ENCODE data around the gene ENC1. TPM values are rescaled to one million over a fixed set of nuclear protein-coding genes. Genes with fewer than 3 reads are reported as not detected.

Gene ENC1
- total RNA-seq, 4 donors from 2014 or later, result 6.4 to 19.4 (median 13.0) TPM

- H3K27ac ChIP-seq, result no peak overlapping the region
- H3K9me3 ChIP-seq, result no peaks in the 10 kb centered on the region
- WGBS, result 94% methylated on average over 23 of the region's 23 CpGs
These were observed 24.0 kb downstream of the ENC1 start for GRCh38 chr5:74616236-74617146.

GRCh38 chr5:74613283-74613682, 27.2 kb downstream of the ENC1 start:
- Histone ChIP-seq H3K27me3 (no peaks in the 10 kb centered on the region), H3K9me3 (no peaks in the 10 kb centered on the region), H3K4me3 (no peak overlapping the region), H3K4me1 (no peaks in the 10 kb centered on the region), H3K27ac (no peak overlapping the region), H3K36me3 (no peaks in the 10 kb centered on the region)
- TF ChIP-seq POLR2AphosphoS5 (IDR thresholded peaks at IDR 0.05), result no peak
- TF ChIP-seq EP300 (IDR thresholded peaks at IDR 0.05), result no peak
- TF ChIP-seq CTCF (IDR thresholded peaks at IDR 0.05), result no peak
- no peak for TF ChIP-seq POLR2A (IDR thresholded peaks at IDR 0.05)
- no peak for DNase-seq (ENCODE audit: low spot score in 2 of 2)
- 95% methylated on average over 2 of the region's 2 CpGs for WGBS

More at GRCh38 chr5:74616236-74617146, 24.0 kb downstream of the ENC1 start:
- DNase-seq (ENCODE audit: low spot score in 2 of 2), result no peak
- Histone ChIP-seq H3K36me3 (no peaks in the 10 kb centered on the region), H3K27me3 (no peaks in the 10 kb centered on the region), H3K4me1 (no peaks in the 10 kb centered on the region), H3K4me3 (no peak overlapping the region)
- TF ChIP-seq CTCF (IDR thresholded peaks at IDR 0.05), result no peak
- no peak for TF ChIP-seq EP300 (IDR thresholded peaks at IDR 0.05)
- no peak for TF ChIP-seq POLR2A (IDR thresholded peaks at IDR 0.05)
- no peak for TF ChIP-seq POLR2AphosphoS5 (IDR thresholded peaks at IDR 0.05)

DNA sequence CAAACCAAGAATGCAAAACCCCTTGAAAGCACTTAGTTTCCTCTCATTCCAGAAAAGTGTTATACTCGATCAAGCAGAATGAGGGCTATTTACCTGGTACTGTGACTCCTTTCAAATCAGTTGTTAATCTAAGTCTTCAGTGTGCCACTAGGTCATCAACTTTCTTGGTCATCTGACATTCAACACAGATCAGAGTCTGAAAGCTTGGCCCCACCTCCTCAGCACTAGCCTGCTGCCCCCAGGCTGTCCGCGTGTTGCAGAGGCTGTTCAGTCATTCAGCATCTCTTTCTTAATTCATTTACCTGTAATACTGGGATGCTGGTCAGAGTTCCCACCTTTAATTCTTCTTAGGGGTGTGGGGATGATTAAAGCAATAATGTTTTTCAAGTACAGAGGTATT, 28.5 kb downstream of the ENC1 start:
- Histone ChIP-seq H3K4me1 (no peaks in the 10 kb centered on the region), H3K36me3 (no peaks in the 10 kb centered on the region), H3K27ac (no peak overlapping the region), H3K4me3 (no peak overlapping the region), H3K9me3 (no peaks in the 10 kb centered on the region), H3K27me3 (no peaks in the 10 kb centered on the region)
- WGBS, result 87% methylated on average over 3 of the region's 3 CpGs
- TF ChIP-seq CTCF (IDR thresholded peaks at IDR 0.05) (no peak), EP300 (IDR thresholded peaks at IDR 0.05) (no peak), POLR2A (IDR thresholded peaks at IDR 0.05) (no peak), POLR2AphosphoS5 (IDR thresholded peaks at IDR 0.05) (no peak)
- DNase-seq (ENCODE audit: low spot score in 2 of 2), result no peak

- Histone ChIP-seq H3K36me3 (no peaks in the 10 kb centered on the region), H3K4me3 (no peak overlapping the region), H3K9me3 (no peaks in the 10 kb centered on the region), H3K27me3 (no peaks in the 10 kb centered on the region), H3K27ac (no peak overlapping the region), H3K4me1 (no peaks in the 10 kb centered on the region)
- WGBS, result 80% methylated on average over 5 of the region's 5 CpGs
- no peak for TF ChIP-seq POLR2A (IDR thresholded peaks at IDR 0.05)
- no peak for TF ChIP-seq EP300 (IDR thresholded peaks at IDR 0.05)
- no peak for TF ChIP-seq POLR2AphosphoS5 (IDR thresholded peaks at IDR 0.05)
- TF ChIP-seq CTCF (IDR thresholded peaks at IDR 0.05), result no peak
- DNase-seq (ENCODE audit: low spot score in 2 of 2), result no peak
These were observed 31.6 kb downstream of the ENC1 start for GRCh38 chr5:74608736-74609601.

GRCh38 chr5:74605759-74606158, 34.8 kb downstream of the ENC1 start:
- H3K27ac ChIP-seq, result no peak overlapping the region
- no peaks in the 10 kb centered on the region for H3K4me1 ChIP-seq
- H3K36me3 ChIP-seq, result no peaks in the 10 kb centered on the region
- 98% methylated on average over 4 of the region's 4 CpGs for WGBS
- DNase-seq (ENCODE audit: low spot score in 2 of 2), result no peak
- no peaks in the 10 kb centered on the region for H3K9me3 ChIP-seq
- TF ChIP-seq POLR2AphosphoS5 (IDR thresholded peaks at IDR 0.05) (no peak), POLR2A (IDR thresholded peaks at IDR 0.05) (no peak)
- H3K4me3 ChIP-seq, result no peak overlapping the region
- H3K27me3 ChIP-seq, result no peaks in the 10 kb centered on the region

Data from suprapubic skin (tissue), 4 donors.